ENCODE results near the gene SLC6A16.

GRCh38 chr19:49333811-49334288 is 8.9 kb upstream of the SLC6A16 start:
- TF ChIP-seq, protein P1, sequence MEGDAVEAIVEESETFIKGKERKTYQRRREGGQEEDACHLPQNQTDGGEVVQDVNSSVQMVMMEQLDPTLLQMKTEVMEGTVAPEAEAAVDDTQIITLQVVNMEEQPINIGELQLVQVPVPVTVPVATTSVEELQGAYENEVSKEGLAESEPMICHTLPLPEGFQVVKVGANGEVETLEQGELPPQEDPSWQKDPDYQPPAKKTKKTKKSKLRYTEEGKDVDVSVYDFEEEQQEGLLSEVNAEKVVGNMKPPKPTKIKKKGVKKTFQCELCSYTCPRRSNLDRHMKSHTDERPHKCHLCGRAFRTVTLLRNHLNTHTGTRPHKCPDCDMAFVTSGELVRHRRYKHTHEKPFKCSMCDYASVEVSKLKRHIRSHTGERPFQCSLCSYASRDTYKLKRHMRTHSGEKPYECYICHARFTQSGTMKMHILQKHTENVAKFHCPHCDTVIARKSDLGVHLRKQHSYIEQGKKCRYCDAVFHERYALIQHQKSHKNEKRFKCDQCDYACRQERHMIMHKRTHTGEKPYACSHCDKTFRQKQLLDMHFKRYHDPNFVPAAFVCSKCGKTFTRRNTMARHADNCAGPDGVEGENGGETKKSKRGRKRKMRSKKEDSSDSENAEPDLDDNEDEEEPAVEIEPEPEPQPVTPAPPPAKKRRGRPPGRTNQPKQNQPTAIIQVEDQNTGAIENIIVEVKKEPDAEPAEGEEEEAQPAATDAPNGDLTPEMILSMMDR (IDR thresholded peaks at IDR 0.05) = no peak
- TF ChIP-seq POLR2A (IDR thresholded peaks at IDR 0.05) = no peak

All from adrenal gland (tissue), 5 donors.